GM12878 (cell line): Measurements from ENCODE around the gene CPB2.

Source experiments
- MYC ChIP-seq: IDR thresholded peaks from 2 replicates; pipeline ENCODE4 v1.6.1; 2011; ENCODE audit warnings: mild to moderate bottlenecking, low read length, moderate library complexity, inconsistent platforms; ENCODE audit not compliant: insufficient read depth, insufficient replicate concordance, insufficient read length, severe bottlenecking
- SRF ChIP-seq, 2 experiments: IDR thresholded peaks; 2 replicates each; pipeline ENCODE4 v1.6.1; 2011; ENCODE audit warnings: low read depth in 2 of 2, low read length in 2 of 2, mild to moderate bottlenecking in 1 of 2, moderate library complexity in 1 of 2

DNA sequence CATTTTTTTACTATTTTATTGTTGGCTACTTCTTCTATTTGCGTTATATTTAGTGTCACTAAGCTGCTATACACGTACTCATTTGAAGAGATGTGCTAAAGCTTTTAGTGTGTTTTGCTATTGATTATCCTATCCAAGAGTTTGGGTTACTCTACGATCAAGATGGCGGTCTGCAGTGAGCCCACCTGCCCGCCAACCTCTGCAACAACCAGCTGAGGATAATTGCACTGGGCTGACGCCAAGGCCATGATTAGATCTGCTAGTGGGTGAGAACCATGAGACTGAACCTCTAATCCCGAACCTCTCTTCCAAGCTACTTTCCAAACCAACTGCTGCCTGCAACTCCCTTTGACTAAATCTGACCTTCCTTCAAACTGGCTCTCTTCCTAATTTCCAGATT is 1.8 kb downstream of the CPB2 start:
- TF ChIP-seq SRF (IDR thresholded peaks at IDR 0.05; ENCODE audit: low read depth in 2 of 2, low read length in 2 of 2) (no peak), MYC (no peak)
